ENCODE data around the gene KASH5.

KASH5 gene

DNA sequence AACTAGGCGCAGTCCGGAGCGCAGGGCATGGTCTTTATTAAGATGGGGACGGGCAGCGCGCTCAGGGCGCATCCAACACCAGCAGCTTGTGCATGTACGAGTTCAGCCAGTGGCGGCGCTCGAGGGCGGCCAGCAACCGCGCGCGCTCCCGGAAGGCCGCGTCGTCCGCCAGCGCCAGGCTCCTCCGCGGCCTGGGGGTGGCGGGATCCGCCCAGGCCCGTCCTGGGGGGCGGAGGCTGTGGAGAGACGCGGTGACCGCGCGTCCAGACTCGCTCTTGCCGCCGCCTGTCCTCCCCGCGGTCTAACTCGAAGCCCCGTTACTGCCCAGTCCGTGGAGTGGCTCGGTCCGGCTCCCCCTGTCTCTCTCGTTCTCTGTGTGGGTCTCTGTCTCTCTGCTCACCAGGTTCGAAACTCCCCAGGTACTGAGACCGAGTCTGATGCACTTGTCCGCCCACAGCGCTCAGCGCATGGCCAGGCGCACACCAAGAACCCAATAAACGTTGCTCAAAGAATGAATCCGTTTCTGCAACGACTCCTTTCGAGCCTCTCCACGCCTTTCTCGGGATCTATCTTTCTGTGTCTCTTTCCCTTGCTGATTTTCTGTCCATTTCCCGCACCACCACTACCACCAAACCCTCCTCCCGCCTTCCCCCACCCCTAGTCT is 34.5 kb downstream of the KASH5 start:
- no peak for DNase-seq (ENCODE audit: low spot score)

DNA sequence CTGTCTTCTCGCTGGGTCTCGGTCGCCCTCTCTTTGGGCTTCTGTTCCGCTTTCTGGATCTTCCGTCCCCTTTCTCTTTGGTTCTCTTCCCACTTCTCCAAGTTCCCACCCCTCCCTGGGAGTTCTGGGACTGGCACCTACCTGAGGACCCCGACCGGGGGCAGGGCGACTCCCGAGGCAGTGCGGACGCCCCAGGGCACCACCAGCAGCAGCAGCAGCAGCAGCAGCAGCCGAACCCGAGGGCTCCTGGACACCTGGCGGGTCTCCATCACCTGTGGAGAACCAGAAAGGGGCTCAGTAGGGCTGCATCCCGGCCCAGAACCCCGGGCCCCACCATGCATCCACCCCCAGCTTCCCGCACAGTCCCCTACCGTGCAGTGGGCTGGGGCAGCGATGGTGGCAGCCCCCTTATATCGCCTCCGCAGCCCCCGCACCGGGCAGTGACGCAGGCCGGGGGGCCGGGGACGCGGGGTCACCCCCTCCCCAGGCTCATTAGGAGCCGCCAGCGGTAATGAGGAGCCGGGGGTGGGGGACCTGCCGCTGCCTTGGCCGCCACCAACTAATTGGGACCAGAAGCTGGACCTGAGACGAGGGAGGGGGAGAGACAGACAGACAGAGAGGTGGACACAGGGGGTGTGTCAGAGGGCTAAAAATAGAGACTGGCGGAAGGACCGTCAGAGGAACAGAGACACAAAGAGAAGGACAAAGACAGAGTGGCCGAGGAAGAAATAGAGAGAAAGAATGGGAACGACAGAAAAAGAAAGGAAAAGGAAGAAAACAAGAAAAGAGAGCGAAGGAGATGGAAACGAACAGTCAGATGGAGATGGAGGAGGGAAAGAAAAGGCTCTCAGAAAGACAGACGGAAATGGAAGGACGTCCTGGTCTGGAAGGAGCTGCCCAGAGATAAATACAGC is 35.3 kb downstream of the KASH5 start, which contains the start of gene PTH2:
Gene PTH2 (minus strand): TSS at position 371 of the 914 bp plus-strand sequence. CDS start 102 bp downstream, at position 269.
- DNase-seq (ENCODE audit: low spot score): no peak

DNA sequence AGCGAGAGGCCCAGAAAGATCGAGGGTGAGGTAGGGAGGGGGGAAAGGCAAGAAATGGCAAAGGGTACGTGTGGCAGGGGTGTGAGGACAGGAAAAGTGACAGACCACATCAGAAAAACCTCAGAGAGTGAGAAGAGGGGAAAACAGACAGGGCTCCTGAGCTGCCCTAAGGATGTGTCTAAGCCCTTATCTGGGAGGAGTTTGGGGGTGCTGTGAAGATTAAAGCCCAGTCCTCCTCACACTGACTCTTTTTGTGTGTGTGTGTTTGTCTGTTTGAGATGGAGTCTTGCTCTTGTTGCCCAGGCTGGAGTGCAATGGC is 35.9 kb downstream of the KASH5 start:
- DNase-seq (ENCODE audit: low spot score): no peak

DNA sequence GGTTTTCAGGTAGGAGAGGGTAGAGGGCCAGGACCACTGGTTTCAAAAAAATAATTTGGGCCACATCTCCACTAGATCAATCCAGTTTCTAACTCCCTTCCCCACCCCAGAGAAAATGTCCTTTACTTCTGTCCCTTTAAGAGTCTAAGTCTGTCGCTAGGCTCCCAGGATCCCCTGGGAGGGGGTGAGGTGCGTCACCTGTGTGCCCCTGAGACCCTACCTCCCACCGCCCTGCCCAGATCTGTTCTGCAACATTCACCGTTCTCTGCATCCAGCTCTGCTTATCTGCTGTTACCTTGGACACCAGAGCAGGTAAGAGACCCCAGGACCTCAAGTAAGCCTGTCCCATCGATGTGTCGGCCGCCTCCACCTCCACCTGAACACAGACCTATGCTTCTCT is 37.1 kb downstream of the KASH5 start, which contains the start of gene GFY:
Gene GFY (plus strand): TSS at position 211 of the 400 bp plus-strand sequence. CDS start 1,043 bp downstream, outside the sequence.
- DNase-seq (ENCODE audit: low spot score): no peak

DNA sequence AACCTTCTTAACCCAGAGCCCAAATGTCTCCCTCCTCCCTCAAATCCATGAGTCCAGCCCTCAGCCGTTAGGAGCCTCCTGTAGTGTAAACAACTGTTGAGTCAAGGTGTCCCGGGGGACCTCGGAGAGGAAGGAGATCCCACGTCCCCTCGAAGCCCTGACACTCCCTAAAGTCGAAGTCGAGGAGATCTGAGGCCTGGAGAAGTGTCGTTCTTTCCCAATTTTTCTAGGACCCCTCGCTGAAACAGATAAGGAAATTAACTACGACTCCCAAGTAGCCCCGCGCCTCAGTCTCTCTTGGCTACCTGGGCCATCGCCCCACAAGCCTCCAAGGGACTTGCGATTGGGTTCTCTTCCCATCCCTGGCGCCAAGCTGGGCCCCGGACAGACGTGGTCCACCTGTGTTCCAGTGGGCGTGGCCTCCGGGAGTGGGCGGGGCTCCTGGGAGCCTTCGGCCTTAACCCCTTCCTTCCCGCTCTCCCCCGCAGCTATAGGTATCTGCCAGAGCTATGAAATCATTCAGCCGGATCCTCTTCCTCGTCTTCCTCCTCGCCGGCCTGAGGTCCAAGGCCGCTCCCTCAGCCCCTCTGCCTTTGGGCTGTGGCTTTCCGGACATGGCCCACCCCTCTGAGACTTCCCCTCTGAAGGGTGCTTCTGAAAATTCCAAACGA is 38.0 kb downstream of the KASH5 start:
- no peak for DNase-seq (ENCODE audit: low spot score)

DNA sequence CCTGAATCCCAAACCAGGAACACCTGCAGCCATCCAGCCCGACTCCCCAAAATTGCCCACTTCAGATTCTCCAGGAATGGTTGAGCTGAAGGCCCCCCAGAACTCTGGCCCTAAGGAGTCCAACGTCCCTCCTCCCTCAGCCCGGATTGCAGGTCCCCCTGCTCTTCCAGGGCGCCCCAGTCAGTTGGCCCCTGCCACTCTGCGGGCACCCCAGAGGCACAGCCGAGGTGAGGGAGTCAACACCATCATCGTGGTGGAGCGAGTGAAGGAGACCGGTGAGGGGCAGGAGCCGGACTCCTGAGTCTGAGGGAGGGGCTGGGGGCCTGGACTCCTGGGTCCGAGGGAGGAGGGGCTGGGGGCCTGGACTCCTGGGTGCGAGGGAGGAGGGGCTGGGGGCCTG is 39.3 kb downstream of the KASH5 start:
- no peak for DNase-seq (ENCODE audit: low spot score)

DNA sequence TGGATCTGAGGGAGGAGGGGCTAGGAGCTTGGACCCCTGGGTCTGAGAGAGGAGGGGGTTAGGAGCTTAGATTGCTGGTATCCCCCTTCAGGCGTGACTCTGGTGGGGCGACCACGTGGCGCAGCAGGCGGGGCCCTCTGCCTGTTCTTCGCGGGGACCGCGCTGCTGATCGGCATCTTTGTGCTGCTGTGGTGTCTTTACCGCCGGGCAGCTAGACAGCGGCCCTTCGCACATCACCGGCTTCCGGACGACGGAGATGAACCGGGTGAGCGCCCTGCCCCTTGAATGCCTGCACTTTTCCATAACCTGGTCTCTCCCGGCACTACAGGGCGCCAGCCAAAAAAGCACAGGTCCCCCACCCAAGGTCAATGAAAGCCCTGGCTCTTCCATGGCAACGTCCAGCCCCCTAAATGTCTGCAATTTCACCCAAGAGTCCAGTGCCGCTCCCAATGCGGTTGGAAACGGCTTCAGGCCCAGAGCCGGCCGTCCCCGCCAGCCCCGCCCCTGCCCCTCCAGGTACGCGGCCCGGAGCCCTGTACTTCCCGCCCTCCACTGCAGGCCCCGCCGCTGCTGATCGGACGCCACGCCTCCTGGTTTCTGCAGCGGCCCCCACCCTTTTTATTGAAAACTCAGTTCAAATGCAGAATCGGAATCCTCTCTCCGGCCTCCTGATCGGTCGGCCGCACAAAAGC is 40.0 kb downstream of the KASH5 start:
- DNase-seq (ENCODE audit: low spot score): no peak

DNA sequence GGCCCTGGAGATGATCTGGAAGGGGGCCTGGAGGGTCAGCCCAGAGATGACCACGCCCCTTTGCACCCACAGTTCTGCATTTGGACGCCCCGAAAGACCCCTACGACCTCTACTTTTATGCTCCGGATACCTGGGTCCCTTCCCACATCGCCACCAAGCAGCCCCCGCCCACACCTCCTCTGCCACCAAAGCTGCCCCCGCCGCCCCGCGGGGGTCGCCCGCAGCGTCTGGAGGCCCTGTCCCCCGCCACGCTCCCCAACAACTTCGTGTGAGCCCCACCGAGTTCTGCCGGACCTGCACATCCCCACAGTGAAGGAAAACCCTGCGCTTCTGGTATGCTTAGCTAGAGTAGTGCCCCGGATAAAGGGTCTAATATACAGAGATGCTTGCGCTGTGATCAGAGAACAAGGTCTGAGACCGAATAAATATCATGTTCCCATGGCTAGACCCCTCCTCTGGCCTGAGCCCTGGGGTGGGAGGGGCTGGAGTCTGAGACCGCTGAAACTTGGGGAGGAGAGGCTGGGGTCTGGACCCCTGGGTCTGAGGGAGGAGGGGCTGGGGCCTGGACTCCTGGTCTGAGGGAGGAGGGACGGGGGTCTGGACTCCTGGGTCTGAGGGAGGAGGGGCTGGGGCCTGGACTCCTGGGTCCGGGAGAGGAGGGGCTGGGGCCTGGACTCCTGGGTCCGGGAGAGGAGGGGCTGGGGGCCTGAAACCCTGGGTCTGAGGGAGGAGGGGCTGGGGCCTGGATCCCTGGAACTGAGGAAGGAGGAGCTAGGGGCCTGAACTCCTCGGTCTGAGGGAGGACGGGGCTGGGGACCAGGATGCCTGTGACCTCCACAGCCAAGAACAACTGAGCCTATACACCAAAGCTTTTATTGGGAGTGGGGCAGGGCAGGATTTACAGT is 40.8 kb downstream of the KASH5 start:
- no peak for DNase-seq (ENCODE audit: low spot score)

DNA sequence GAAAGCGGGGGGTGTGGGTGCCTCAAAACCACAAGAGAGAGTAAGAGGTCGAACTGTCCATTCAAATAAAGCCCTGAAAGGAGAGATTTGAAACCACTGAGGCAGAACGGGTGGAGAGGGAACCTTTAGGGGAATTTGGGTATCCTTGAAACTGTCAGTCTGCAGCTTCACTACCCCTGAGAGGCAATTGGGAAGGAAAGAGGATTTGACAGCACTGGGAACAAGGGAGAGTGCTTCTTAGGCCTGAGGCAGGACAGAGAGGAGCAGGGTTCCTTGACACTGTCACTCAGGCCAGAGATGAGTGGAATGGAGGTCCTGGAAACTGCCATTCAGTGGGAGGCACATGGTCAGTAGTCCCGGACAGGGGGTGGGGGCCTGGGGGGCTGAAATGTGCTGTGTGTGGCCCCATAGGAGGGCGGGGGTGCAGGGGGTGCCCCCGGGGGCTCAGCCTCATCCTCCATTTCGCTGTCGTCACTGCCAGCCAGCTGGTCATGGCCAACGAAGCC is 42.2 kb downstream of the KASH5 start:
- DNase-seq (ENCODE audit: low spot score): no peak

DNA sequence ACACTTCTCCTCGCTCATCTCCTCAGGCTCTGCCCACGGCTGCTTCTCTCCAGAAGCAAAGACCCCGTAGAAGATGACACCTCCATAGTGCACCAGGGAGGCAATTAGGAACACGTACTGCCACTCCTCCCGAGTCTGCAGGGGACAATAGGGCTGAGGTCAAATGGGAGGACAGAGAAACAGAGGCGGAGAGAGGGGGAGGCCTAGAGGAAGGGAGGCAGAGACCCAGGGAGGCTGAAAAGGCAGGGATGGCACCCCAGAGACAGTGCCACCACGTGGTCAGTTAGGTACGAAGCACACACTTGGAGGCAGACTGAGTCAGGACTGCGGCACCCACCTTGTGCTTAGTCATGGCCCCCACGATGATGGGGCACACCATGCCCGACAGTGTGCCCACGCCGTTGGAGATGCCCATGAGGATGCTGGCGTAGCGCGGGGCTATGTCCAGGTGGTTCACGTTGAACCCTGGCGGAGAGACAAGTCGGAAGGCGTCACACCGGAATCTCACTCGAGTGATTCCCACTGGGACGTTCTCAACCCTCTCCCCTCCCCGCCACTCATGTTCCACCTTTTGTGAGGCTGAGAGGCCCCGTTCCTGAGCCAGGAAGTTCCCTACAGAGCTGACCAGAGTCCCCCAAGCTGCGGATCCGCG is 42.8 kb downstream of the KASH5 start:
- no peak for DNase-seq (ENCODE audit: low spot score)

DNA sequence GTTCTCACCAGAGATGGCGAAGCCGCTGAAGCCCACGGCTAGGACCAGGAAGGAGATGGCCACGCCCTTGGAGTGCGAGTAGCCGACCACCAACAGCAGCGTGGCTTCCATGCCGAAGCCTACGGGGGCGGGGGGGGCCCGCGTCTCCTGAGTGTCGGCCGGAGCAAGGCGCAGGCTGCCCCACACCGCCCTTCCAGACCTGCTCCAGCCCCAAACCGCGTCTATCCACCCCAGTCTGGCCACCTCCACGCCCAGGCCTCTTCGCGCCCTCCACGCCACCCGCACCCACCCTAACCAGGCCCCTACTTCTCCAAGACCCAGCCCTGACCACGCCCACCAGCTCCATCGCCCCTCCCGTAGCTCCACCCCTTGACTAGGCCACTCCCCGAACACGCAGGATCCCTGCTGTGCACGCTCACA is 43.3 kb downstream of the KASH5 start:
- no peak for DNase-seq (ENCODE audit: low spot score)

DNA sequence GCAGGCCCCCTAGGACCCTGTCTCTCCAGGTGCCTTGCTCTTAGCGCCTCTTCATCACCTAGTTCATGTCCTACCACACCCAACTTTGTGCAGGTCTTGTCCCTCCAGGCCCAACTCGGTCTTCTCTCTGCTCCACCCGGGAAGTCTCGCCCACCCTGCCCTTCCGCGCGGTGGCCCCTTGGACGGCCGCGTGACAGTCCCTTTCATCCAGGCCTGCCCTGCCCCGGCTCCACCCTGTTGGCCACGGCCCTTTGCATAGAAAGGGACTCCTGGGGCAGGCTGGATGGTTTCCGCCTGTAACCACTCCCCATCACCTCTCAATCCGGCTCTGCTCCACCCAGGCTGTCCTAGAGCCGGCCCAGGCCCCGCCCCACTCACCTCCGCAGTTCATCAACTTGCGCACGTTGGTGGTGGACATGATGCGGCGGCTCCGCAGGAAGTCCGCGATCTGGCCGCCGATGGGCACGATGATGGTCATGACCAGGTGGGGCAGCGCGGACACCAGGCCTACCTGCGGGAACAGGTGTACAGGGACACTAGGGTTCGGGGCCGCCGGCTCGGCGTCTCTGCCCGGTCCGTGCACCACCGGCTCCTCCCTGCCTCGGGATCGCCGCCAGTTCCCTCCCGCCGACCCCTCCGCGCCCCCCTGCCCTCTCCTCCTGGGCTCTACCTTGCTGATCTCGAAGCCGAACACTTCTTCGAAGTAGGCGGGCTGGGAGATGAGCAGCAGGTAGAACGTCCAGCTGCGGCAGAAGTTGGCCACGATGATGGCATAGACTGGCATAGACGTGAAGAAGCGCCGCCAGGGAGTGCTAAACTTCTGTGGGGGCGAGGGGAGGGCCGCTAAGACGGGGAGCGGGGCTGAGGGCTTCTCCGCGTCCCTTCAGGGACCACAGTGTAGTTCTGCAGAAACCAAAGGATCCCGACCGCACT is 44.4 kb downstream of the KASH5 start:
- DNase-seq (ENCODE audit: low spot score): no peak

DNA sequence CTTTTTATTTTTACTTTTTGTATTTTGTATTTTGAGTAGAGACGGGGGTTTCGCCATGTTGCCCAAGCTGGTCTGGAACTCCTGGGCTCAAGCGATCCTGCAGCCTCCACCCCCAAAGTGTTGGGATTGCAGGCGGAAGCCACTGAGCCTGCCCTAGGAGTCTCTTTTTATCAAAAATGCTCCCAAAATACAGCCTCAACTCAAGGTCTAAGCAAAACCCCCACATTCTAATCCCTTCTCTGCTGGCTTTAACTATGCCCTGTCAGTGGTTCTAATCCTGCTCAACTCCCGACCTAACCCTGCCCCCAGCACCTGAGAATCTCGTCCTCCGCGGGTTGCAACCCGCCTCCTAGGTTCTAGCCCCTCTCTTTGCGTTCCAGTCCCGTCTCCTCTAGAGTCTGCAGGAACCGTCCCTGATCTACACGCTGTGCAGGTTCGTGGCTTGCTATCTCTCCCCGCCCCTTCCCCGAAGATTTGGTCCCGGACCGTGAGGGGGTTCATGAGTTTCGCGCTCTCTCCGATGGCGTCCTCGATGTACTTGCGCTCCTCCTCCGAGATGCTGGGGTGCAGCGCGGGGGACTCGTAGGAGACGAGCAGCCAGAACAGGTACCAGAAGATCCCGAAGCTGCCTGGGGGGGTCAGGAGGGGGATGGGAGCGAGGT is 45.3 kb downstream of the KASH5 start:
- no peak for DNase-seq (ENCODE audit: low spot score)

DNA sequence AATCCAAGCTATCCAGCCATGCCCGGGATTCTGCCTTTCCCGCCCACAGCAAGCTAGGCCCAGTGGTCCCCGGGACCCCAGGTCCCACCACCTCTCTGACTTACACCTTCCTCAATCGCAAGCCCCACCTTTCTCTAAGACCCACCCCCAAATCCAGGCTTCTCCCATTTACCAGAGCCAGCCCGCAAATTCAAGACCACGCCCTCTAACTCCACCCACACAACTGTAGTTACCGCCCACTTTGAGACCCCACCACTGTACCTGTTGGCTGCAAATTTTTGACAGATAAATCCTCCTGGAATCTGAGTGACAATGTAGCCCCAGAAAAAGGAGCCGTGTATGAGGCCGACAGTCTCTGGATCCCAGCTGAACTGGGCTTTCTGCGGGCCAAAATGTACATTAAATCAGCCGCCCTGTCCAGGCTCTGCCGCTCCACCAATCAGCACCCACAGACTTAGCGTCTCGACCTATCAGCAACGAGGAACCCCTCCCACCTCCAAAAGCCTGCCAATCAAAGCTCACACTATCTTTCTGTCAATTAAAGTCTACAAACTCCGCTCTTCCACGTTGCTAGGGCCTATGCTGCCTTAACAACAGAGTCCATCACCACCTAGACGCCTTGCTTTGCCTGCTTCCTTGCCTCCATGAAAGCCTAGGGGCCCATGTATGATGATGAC is 47.0 kb downstream of the KASH5 start:
- DNase-seq (ENCODE audit: low spot score): no peak

DNA sequence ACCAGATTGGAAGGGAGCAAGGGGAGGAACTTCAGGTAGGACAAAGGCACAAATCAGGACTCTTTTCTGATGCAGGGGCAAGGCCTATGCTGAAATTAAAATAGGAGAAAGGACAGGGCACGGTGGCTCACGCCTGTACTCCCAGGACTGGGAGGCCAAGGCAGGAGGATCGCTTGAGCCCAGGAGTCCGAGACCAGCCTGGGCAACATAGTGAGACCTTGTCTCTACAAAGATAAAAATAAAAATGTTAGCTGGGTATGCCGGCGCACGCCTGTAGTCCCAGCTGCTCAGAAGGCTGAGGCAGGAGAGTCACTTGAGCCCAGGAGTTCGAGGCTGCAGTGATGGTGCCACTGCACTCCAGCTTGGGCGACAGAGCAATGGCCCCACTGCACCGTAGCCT is 47.6 kb downstream of the KASH5 start:
- no peak for DNase-seq (ENCODE audit: low spot score)

DNA sequence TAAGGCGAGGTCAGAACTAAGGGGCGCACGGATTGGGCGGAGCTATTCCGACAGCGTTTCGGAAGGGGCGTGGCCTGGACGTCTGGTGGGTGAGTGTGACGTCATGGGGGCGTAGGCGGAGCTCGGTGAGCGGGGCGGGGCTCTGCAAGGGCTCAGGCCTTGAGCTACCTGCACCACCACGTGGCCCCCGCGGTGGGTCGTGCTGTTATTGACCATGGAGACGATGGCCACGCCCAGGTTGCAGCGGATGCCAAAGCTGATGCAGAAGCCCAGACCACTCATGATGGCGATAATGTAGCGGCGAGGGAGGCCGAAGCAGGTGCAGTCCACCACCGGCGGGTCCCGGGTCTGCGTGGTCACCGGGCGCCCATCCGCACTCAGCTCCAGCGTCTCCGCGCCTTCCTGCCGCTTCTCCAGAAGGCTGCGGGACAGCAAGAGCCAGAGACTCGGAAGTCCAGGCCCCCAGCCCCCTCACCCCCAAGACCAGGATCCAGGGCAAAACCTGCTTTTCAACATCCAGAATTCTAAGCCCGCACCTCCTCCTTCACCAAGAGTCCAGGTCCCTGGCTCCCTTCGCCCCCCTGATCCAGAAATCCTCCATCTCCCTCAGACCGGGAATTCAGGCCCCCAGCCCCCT is 48.5 kb downstream of the KASH5 start:
- no peak for DNase-seq (ENCODE audit: low spot score)

DNA sequence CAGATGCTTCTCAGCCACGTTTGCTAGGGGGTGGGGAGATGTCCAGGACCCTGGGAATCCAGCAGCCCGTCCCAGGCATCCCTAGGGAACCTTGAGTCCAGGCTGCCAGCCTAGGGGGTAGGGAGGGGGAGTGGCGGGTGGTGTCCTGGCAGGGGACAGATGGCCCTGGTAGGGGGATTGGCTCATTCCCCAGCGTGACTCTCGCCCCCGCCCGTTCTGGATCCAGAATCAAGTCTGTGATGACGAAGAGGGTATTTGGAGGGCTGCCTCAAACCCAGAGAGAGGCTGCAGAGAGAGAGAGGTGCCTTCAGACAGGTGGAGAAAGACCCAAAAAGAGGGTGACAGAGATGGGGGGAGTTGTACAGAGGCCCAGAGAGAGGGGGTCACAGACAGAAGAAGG is 49.2 kb downstream of the KASH5 start:
- no peak for DNase-seq (ENCODE audit: low spot score)

DNA sequence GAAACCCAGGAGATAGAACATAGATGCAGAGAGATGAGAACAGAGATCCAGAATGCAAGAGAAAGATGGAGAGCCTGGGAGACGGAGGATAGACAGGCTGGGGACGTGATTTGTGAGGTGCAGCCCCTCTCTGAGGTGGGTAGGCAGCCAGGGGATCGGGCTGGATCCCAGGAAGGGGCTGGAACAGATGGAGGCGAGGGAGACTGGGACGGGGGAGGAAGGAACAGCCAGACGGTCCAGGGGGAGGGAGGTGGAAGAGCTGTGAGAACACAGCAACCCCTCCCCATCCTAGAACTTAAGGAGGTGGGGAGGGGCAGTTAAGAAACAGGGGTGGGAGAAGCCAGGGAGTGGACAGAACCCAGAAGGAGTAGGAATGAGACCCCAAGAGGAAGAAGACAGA is 50.2 kb downstream of the KASH5 start:
- DNase-seq (ENCODE audit: low spot score): no peak
